22Rv1 (cell line): ENCODE measurements around the gene GABRG3.

ENCODE experiments used
- H3K27ac ChIP-seq: fragments of 450-650 bp; 2 replicates; pipeline ENCODE4 v1.5.1; 2017
- CTCF ChIP-seq: fragments of 450-650 bp; IDR thresholded peaks from 2 replicates; pipeline ENCODE4 v1.5.1; 2017; ENCODE audit warnings: mild to moderate bottlenecking
- ZFX ChIP-seq: fragments of 450-650 bp; IDR thresholded peaks from 2 replicates; pipeline ENCODE4 v1.6.1; 2017; ENCODE audit warnings: antibody characterized with exemption, borderline replicate concordance

The GABRG3 gene

GRCh38 chr15:27127815-27128570, 157.0 kb downstream of the GABRG3 start:
- TF ChIP-seq ZFX (no peak), CTCF (no peak)

GRCh38 chr15:27133249-27133648, 162.3 kb downstream of the GABRG3 start:
- TF ChIP-seq CTCF, result no peak
- TF ChIP-seq ZFX, result no peak

More at GRCh38 chr15:27127815-27128570, 157.0 kb downstream of the GABRG3 start:
- H3K27ac ChIP-seq, result no peak overlapping the region

GRCh38 chr15:27134481-27134880, 163.5 kb downstream of the GABRG3 start:
- no peak overlapping the region for H3K27ac ChIP-seq
- TF ChIP-seq CTCF (no peak), ZFX (no peak)

More at GRCh38 chr15:27133249-27133648, 162.3 kb downstream of the GABRG3 start:
- no peak overlapping the region for H3K27ac ChIP-seq

- no peak overlapping the region for H3K27ac ChIP-seq
- TF ChIP-seq CTCF (no peak), ZFX (no peak)
Observed at GRCh38 chr15:27135151-27135550, 164.2 kb downstream of the GABRG3 start.

GRCh38 chr15:27137127-27137526, 166.1 kb downstream of the GABRG3 start:
- no peak for TF ChIP-seq ZFX
- TF ChIP-seq CTCF, result no peak
- H3K27ac ChIP-seq, result no peak overlapping the region

GRCh38 chr15:27165590-27165989, 194.6 kb downstream of the GABRG3 start:
- TF ChIP-seq CTCF, result no peak
- TF ChIP-seq ZFX, result no peak
- H3K27ac ChIP-seq, result no peak overlapping the region

- H3K27ac ChIP-seq, result no peak overlapping the region
- TF ChIP-seq CTCF, result no peak
Observed at GRCh38 chr15:27166917-27167316, 195.9 kb downstream of the GABRG3 start.
